Measurements from ENCODE around the gene ADORA1. TPM values are rescaled to one million over a fixed set of nuclear protein-coding genes. Genes with fewer than 3 reads are reported as not detected.

The ADORA1 gene
- total RNA-seq, 4 donors from 2014 or later, result 0.94 to 25.6 (median 6.8) TPM

- intact Hi-C loops (cut with DNase I), result no loop called here
- Histone ChIP-seq H3K4me3 (replicated peaks in 1 of 3) (no peak overlapping the region), H3K27me3 (no peaks in the 10 kb centered on the region), H3K9me3 (no peaks in the 10 kb centered on the region), H3K36me3 (no peaks in the 10 kb centered on the region), H3K27ac (peak overlapping the region in 1 of 3 donors; percentile 33), H3K4me1 (peaks cover 7 to 22% of the 10 kb centered on the region in 2 donors)
- WGBS, 2 donors, result 49 to 66% methylated on average over 3 of the region's 3 CpGs
- TF ChIP-seq, protein P1, sequence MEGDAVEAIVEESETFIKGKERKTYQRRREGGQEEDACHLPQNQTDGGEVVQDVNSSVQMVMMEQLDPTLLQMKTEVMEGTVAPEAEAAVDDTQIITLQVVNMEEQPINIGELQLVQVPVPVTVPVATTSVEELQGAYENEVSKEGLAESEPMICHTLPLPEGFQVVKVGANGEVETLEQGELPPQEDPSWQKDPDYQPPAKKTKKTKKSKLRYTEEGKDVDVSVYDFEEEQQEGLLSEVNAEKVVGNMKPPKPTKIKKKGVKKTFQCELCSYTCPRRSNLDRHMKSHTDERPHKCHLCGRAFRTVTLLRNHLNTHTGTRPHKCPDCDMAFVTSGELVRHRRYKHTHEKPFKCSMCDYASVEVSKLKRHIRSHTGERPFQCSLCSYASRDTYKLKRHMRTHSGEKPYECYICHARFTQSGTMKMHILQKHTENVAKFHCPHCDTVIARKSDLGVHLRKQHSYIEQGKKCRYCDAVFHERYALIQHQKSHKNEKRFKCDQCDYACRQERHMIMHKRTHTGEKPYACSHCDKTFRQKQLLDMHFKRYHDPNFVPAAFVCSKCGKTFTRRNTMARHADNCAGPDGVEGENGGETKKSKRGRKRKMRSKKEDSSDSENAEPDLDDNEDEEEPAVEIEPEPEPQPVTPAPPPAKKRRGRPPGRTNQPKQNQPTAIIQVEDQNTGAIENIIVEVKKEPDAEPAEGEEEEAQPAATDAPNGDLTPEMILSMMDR (IDR thresholded peaks at IDR 0.05), result no peak
- no peak for TF ChIP-seq POLR2A (IDR thresholded peaks at IDR 0.05)
- DNase-seq, result no peak
Measured at GRCh38 chr1:203187689-203188264, 60.3 kb downstream of the ADORA1 start.

DNA sequence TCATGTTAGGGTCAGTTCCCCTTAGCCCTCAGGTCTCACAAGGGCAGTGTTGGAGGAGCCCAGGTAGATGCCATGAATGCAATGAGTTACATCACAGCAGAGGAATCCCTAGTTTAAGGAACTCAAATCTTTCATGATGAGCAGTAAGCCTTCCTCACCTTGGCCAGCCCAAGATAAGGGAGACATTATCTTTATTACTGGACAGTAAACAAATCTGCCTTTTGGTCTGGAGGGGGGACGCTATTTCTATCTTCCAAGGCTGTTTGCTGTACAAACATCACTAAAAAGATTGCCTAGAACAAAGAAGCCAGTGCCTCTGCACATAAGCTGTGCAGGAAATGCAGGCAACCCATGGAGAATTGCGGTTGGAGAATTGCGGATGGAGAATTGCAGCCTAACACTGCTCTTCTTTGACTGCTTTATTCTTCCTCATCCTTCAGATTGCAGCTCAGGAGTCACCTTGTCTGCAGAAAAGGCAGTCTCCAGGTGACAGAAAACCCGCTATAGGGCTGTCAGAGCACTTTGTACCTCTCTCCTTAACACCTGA is 61.2 kb downstream of the ADORA1 start:
- Histone ChIP-seq H3K4me1 (peaks cover 7 to 22% of the 10 kb centered on the region in 2 donors), H3K4me3 (replicated peaks in 1 of 3) (no peak overlapping the region), H3K27me3 (no peaks in the 10 kb centered on the region), H3K27ac (no peak overlapping the region), H3K36me3 (no peaks in the 10 kb centered on the region), H3K9me3 (no peaks in the 10 kb centered on the region)
- intact Hi-C loops (cut with DNase I), result no loop called here
- DNase-seq, result no peak
- WGBS, 2 donors, result 86 to 98% methylated on average over 4 of the region's 4 CpGs
- TF ChIP-seq POLR2A (IDR thresholded peaks at IDR 0.05), result no peak
- TF ChIP-seq, protein P1 (IDR thresholded peaks at IDR 0.05), result no peak

DNA sequence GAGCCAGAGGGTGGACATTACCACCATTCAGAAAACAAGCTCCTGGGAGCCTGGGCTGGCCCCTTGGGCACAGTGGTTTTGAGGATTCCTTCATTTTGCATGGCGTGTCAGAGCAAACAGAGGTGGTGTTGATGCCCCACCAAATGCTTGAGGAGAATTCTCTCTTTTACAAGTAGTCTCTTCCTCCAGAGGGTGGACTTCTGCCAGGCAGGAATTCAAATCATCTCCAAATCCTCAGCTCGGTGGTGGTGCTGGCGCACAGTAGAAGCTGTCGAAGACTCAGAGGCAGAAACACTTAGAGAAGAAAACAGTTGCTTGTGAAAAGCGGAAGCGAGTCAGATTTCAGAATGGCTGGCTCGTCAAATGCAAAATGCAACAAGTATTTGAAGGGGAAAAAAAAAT is 62.4 kb downstream of the ADORA1 start:
- 65 to 74% methylated on average over 7 of the region's 7 CpGs for WGBS, 2 donors
- TF ChIP-seq, protein P1 (IDR thresholded peaks at IDR 0.05), result no peak
- DNase-seq, result peak in 1 of 2 donors; percentile 1
- H3K9me3 ChIP-seq, result no peaks in the 10 kb centered on the region
- H3K4me3 ChIP-seq (replicated peaks in 1 of 3), result no peak overlapping the region
- no peaks in the 10 kb centered on the region for H3K36me3 ChIP-seq
- H3K27me3 ChIP-seq, result no peaks in the 10 kb centered on the region
- intact Hi-C loops (cut with DNase I), result no loop called here
- H3K27ac ChIP-seq, result no peak overlapping the region
- H3K4me1 ChIP-seq, result peaks cover 7 to 22% of the 10 kb centered on the region in 2 donors

GRCh38 chr1:203190949-203191348 is 63.4 kb downstream of the ADORA1 start:
- TF ChIP-seq, protein P1 (IDR thresholded peaks at IDR 0.05), result no peak
- no peak for TF ChIP-seq POLR2A (IDR thresholded peaks at IDR 0.05)
- Histone ChIP-seq H3K27me3 (no peaks in the 10 kb centered on the region), H3K9me3 (no peaks in the 10 kb centered on the region), H3K36me3 (no peaks in the 10 kb centered on the region), H3K27ac (no peak overlapping the region), H3K4me3 (replicated peaks in 1 of 3) (no peak overlapping the region), H3K4me1 (peaks cover 7 to 22% of the 10 kb centered on the region in 2 donors)
- WGBS, 2 donors, result 97 to 98% methylated on average over 2 of the region's 2 CpGs
- no peak for DNase-seq
- intact Hi-C loops (cut with DNase I), result no loop called here

DNA sequence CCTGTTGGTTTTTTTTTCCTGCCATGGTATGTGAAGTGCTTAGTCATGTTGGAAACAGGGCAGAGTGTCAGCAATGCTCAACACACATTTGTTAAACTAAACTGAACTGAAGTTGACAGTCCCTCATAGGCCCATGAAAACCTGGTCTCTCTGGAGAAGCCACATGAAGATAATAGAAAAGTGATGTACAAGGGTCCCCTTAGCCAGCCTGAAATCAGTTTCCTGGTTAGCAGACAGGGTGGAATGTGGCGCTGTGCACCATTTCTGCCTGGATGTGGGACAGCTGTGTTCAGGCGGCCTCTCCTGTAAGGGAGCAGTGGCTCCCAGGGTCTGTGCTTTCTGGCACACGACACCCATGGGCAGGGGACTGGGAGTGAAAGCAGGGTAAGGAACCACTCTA is 68.8 kb downstream of the ADORA1 start:
- Histone ChIP-seq H3K4me3 (replicated peaks in 1 of 3) (no peak overlapping the region), H3K27me3 (no peaks in the 10 kb centered on the region), H3K27ac (no peak overlapping the region), H3K9me3 (no peaks in the 10 kb centered on the region), H3K36me3 (no peaks in the 10 kb centered on the region), H3K4me1 (no peaks in the 10 kb centered on the region)
- no peak for DNase-seq
- intact Hi-C loops (cut with DNase I), result no loop called here
- TF ChIP-seq, protein P1 (IDR thresholded peaks at IDR 0.05), result no peak
- no peak for TF ChIP-seq POLR2A (IDR thresholded peaks at IDR 0.05)
- 88 to 92% methylated on average over 2 to 3 of the region's 3 CpGs for WGBS, 2 donors

Measured in thyroid gland (tissue), 4 donors.